ENCODE results near the gene NRG3.

NRG3 gene

GRCh38 chr10:82796510-82796909 is 921.5 kb downstream of the NRG3 start:
- peak; percentile 80 for ATAC-seq
- TF ChIP-seq OSR1 (CRISPR knock-in tag; IDR thresholded peaks at IDR 0.05): no peak
- TF ChIP-seq SNAI2 (CRISPR knock-in tag; IDR thresholded peaks at IDR 0.05): no peak
- no peak for TF ChIP-seq ESRRG (CRISPR knock-in tag; IDR thresholded peaks at IDR 0.05)
- no peak for TF ChIP-seq GLIS3 (CRISPR knock-in tag; IDR thresholded peaks at IDR 0.05)
- TF ChIP-seq TOX (CRISPR knock-in tag; IDR thresholded peaks at IDR 0.05; ENCODE audit: borderline replicate concordance): no peak
- no peak for TF ChIP-seq ZNF8 (CRISPR knock-in tag; IDR thresholded peaks at IDR 0.05)

- TF ChIP-seq TCF4 (CRISPR knock-in tag; IDR thresholded peaks at IDR 0.05; ENCODE audit: borderline replicate concordance): no peak
- TF ChIP-seq CSRNP3 (CRISPR knock-in tag; IDR thresholded peaks at IDR 0.05): no peak
- TF ChIP-seq POU6F1 (CRISPR knock-in tag; IDR thresholded peaks at IDR 0.05; ENCODE audit: borderline replicate concordance, low read depth): no peak
- no peak for TF ChIP-seq CREB5 (CRISPR knock-in tag; IDR thresholded peaks at IDR 0.05; ENCODE audit: low read depth)
- TF ChIP-seq GLIS3 (CRISPR knock-in tag; IDR thresholded peaks at IDR 0.05): no peak
- ATAC-seq: no peak
These were observed 926.3 kb downstream of the NRG3 start for GRCh38 chr10:82801289-82801688.

GRCh38 chr10:82811621-82812020 is 936.6 kb downstream of the NRG3 start:
- peak; percentile 54; the same call in 2 of the 3 replicates for ATAC-seq
- TF ChIP-seq ZFP3 (CRISPR knock-in tag; IDR thresholded peaks at IDR 0.05) (no peak), RARB (CRISPR knock-in tag; IDR thresholded peaks at IDR 0.05) (no peak), SNAI2 (CRISPR knock-in tag; IDR thresholded peaks at IDR 0.05) (no peak), ZNF565 (CRISPR knock-in tag; conservative IDR thresholded peaks at IDR 0.05; ENCODE audit: low read depth) (no peak), ZC3H10 (CRISPR knock-in tag; IDR thresholded peaks at IDR 0.05) (no peak), CREB5 (CRISPR knock-in tag; IDR thresholded peaks at IDR 0.05; ENCODE audit: low read depth) (no peak), TSHZ2 (CRISPR knock-in tag; IDR thresholded peaks at IDR 0.05) (no peak), GLIS3 (CRISPR knock-in tag; IDR thresholded peaks at IDR 0.05) (no peak), POU6F1 (CRISPR knock-in tag; IDR thresholded peaks at IDR 0.05; ENCODE audit: borderline replicate concordance, low read depth) (no peak), BACH2 (CRISPR knock-in tag; IDR thresholded peaks at IDR 0.05; ENCODE audit: borderline replicate concordance) (no peak), CSDC2 (CRISPR knock-in tag; IDR thresholded peaks at IDR 0.05) (no peak)

GRCh38 chr10:82813856-82814255 is 938.9 kb downstream of the NRG3 start:
- ATAC-seq: peak; percentile 87
- 0 out of 2 replicates have a peak, but pooled peaks have one; percentile 49 for TF ChIP-seq ZFP3 (CRISPR knock-in tag; IDR thresholded peaks at IDR 0.05)
- TF ChIP-seq POU6F1 (CRISPR knock-in tag; IDR thresholded peaks at IDR 0.05; ENCODE audit: borderline replicate concordance, low read depth): no peak
- TF ChIP-seq TCF4 (CRISPR knock-in tag; IDR thresholded peaks at IDR 0.05; ENCODE audit: borderline replicate concordance): no peak
- no peak for TF ChIP-seq ZNF8 (CRISPR knock-in tag; IDR thresholded peaks at IDR 0.05)
- no peak for TF ChIP-seq OSR1 (CRISPR knock-in tag; IDR thresholded peaks at IDR 0.05)
- no peak for TF ChIP-seq GLIS3 (CRISPR knock-in tag; IDR thresholded peaks at IDR 0.05)
- peak; percentile 45; the same call in 1 of the 2 replicates for TF ChIP-seq TOX (CRISPR knock-in tag; IDR thresholded peaks at IDR 0.05; ENCODE audit: borderline replicate concordance)
- TF ChIP-seq TSHZ2 (CRISPR knock-in tag; IDR thresholded peaks at IDR 0.05): no peak
- TF ChIP-seq PPARA (CRISPR knock-in tag; IDR thresholded peaks at IDR 0.05; ENCODE audit: borderline replicate concordance): no peak
- no peak for TF ChIP-seq CSDC2 (CRISPR knock-in tag; IDR thresholded peaks at IDR 0.05)
- 0 out of 2 replicates have a peak, but pooled peaks have one; percentile 31 for TF ChIP-seq ESRRG (CRISPR knock-in tag; IDR thresholded peaks at IDR 0.05)
- TF ChIP-seq ZNF70 (CRISPR knock-in tag; IDR thresholded peaks at IDR 0.05): no peak
- peak; percentile 85 for TF ChIP-seq ZC3H10 (CRISPR knock-in tag; IDR thresholded peaks at IDR 0.05)
